Neutrophil (primary cell): ENCODE data around the gene LEFTY2.

Experiments
- H3K27ac ChIP-seq: fragments of 200-600 bp; sonication (generic); 2 replicates; pipeline ENCODE4 v1.5.1; 2016; ENCODE audit warnings: mild to moderate bottlenecking, moderate library complexity
- H3K27me3 ChIP-seq: fragments of 200-600 bp; sonication (generic); 2 replicates; pipeline ENCODE4 v1.6.0; 2016; ENCODE audit warnings: mild to moderate bottlenecking
- H3K36me3 ChIP-seq: fragments of 200-600 bp; sonication (generic); 2 replicates; pipeline ENCODE4 v1.5.1; 2017
- H3K4me1 ChIP-seq, 2 experiments: fragments of 200-600 bp in 1 of 2; sonication (generic) in 1 of 2; 1 replicate in 1 of 2; 2 replicates in 1 of 2; pipeline versions ENCODE4 v1.5.1 to v1.6.1; 2013 to 2016; ENCODE audit warnings: low read depth in 1 of 2, low read length in 1 of 2, mild to moderate bottlenecking in 1 of 2, moderate library complexity in 1 of 2; ENCODE audit not compliant: control insufficient read depth in 1 of 2, insufficient read depth in 1 of 2
- H3K4me3 ChIP-seq, 2 experiments: fragments of 200-600 bp in 1 of 2; sonication (generic) in 1 of 2; 1 replicate in 1 of 2; 2 replicates in 1 of 2; pipeline ENCODE4 v1.5.1; 2013 to 2016; ENCODE audit warnings: low read depth in 1 of 2, low read length in 1 of 2, mild to moderate bottlenecking in 1 of 2, moderate library complexity in 1 of 2
- H3K9me3 ChIP-seq: fragments of 200-600 bp; sonication (generic); 2 replicates; pipeline ENCODE4 v1.5.1; 2016
- CTCF ChIP-seq: fragments of 200-600 bp; sonication (generic); IDR thresholded peaks from 2 replicates; pipeline ENCODE4 v1.5.1; 2016; ENCODE audit warnings: antibody characterized with exemption

The LEFTY2 gene

GRCh38 chr1:225899044-225899925 lies 41.7 kb downstream of the LEFTY2 start:
- Histone ChIP-seq H3K27ac (no peak overlapping the region), H3K36me3 (no peaks in the 10 kb centered on the region), H3K27me3 (no peaks in the 10 kb centered on the region), H3K4me3 (no peak overlapping the region), H3K9me3 (no peaks in the 10 kb centered on the region), H3K4me1 (peaks cover 26 to 40% of the 10 kb centered on the region in 2 experiments)
- no peak for TF ChIP-seq CTCF

GRCh38 chr1:225897595-225898514 lies 43.2 kb downstream of the LEFTY2 start:
- no peaks in the 10 kb centered on the region for H3K27me3 ChIP-seq
- H3K36me3 ChIP-seq: no peaks in the 10 kb centered on the region
- no peaks in the 10 kb centered on the region for H3K9me3 ChIP-seq
- peak overlapping the region; percentile 91 for H3K27ac ChIP-seq
- TF ChIP-seq CTCF: no peak
- peaks cover 26 to 40% of the 10 kb centered on the region in 2 experiments for H3K4me1 ChIP-seq
- H3K4me3 ChIP-seq: peak overlapping the region in 1 of 2 experiments; percentile 18

GRCh38 chr1:225896937-225897549 lies 44.0 kb downstream of the LEFTY2 start:
- Histone ChIP-seq H3K27ac (peak overlapping the region; percentile 91), H3K36me3 (no peaks in the 10 kb centered on the region), H3K4me3 (peak overlapping the region in 1 of 2 experiments; percentile 18), H3K4me1 (peaks cover 31 to 44% of the 10 kb centered on the region in 2 experiments), H3K27me3 (no peaks in the 10 kb centered on the region), H3K9me3 (no peaks in the 10 kb centered on the region)
- TF ChIP-seq CTCF: no peak

GRCh38 chr1:225896494-225896893 lies 44.5 kb downstream of the LEFTY2 start:
- no peaks in the 10 kb centered on the region for H3K27me3 ChIP-seq
- H3K36me3 ChIP-seq: no peaks in the 10 kb centered on the region
- H3K4me1 ChIP-seq: peaks cover 35 to 49% of the 10 kb centered on the region in 2 experiments
- peak overlapping the region; percentile 91 for H3K27ac ChIP-seq
- H3K9me3 ChIP-seq: no peaks in the 10 kb centered on the region
- peak overlapping the region in 1 of 2 experiments; percentile 18 for H3K4me3 ChIP-seq
- TF ChIP-seq CTCF: no peak

- Histone ChIP-seq H3K27ac (no peak overlapping the region), H3K9me3 (no peaks in the 10 kb centered on the region), H3K4me3 (no peak overlapping the region), H3K36me3 (no peaks in the 10 kb centered on the region), H3K27me3 (no peaks in the 10 kb centered on the region), H3K4me1 (peaks cover 34 to 38% of the 10 kb centered on the region in 2 experiments)
- TF ChIP-seq CTCF: no peak
Observed at GRCh38 chr1:225892307-225892706, 48.7 kb downstream of the LEFTY2 start.
